Measurements from ENCODE around the gene FAM83G.
A peak's percentile ranks its signal among the peaks of the same experiment; 100 is the strongest.
"Not testable (repeated sequence)": the region's sequence is repeated elsewhere in the genome, so short reads cannot be mapped to it uniquely, and the experiment has no call there.

Gene FAM83G

DNA sequence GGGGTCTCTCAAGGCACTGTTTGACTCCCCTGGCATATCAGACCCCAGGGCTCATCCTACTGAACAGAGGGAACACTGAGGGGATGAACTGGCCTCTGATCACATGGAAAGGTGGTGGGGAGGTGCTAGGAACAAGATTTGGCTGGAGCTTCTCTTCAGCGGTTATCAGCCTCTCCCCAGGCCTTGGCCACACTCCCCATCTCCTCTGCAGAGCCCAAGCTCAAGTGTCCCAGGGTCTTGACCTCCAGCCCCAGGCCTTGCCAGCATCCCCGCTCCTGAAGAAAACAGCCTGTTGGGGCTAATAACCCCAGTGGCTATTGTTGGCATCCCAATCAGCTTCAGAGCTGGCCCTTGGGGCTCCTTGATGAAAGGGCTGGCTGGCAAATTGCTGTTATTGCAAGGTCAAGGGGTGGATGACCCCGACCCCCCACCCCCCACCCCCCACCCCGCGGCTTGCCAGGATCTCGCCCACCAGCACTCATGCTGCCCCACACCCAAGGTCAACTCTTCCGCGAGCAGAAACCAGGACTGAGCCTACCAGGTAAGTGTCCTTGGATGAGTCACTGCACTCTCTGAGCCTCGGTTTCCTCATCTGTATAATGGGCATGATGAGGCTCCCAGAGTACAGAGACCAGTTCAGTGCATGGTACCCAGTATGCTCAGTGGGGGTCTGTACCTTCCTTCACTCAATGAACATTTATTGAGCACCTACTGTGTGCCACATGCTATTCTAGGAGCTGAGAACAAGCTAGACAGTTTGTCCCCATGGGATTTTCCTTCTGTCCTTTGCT is 18.8 kb upstream of the FAM83G start:
- no peak for DNase-seq

DNA sequence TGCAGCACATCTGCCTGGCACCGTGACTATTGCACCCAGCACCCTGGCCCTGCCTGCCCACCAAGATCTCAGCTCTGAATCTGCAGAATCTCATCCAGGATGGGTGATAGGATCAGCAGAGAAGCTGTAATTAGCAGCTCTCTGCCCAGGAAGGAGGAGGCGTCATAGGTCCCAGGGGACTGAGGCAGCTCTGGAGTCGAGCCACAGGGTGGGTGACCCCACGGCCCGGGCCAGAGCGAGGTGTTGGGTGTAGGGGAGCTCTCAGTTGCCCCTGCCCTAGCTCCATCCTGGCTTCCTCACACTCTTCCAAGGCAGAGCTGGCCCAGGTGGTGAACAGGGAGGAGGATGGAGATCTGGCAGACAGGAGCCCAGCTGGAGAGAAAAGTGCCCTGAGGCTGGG is 18.2 kb upstream of the FAM83G start:
- DNase-seq: no peak

DNA sequence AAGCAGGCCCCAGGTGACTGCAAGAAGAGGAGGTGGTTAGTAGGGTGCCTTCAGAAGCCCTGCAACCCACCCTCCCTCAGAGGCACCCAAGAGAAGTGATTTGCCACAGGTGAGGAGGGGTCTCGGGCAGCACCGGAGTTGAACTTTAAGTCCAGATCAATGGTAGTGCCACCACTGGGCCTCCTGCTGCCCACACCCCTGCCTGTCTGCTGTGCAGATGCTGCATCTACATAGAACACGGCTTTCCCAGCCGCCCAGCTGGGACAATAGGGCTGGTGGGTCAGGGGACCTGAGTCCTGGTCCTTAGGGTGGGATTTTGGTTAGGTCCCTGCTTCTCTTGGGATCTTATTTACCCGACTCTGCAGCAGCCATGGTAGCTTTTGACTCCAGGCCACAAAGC is 17.6 kb upstream of the FAM83G start:
- DNase-seq: no peak

DNA sequence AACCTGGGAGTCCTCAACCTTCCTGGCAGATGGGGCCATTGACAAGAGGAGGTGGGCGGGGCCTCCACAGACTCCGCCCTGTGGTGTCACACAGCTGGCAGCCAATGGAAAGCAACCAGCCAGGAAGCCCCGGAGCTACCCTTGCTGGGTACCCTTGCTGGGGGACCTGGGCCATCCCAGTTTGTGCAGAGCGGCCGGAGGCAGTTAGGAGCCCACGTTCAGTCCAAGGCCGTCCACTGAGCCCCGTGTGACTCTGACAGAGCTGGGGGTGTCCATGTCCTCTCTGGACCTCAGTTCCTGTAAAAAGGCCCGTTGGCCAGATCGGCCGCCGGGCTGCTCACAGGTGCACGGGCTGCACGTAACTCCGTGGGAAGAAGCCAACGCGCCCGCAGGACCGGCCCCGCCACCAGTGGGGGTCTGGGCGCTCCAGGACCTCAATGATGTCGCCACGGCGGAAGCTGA is 17.1 kb upstream of the FAM83G start:
- peak; percentile 36 for DNase-seq

DNA sequence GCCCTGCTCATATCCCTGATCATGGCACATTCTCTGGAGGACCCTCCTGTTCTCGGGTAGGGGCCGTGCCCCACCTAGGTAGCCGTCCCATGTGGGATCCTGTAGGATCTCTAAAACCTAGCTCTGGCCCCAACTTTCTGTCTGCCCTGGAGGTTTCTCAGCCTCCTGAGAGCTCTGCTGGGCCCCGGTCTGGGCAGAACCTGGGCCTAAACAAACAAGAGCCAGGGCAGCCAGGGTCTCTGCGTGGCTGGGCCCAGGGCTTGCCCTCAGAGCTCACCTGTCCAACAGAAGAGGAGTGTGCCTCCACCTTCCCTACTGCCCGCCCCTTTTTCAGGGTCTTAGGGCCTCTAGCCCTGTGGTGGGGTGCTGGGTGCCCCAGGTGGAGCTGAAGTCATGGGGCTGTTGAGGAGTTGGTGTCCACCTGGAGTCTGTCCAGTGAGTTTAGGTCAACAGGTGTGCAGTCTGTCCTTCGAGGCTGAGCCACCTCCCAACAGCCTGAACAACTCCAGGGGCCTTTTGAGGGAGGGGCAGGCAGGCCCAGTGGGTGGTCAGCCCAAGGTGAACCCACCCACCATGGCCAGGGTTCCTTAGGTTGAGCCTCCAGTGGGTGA is 16.6 kb upstream of the FAM83G start:
- DNase-seq: not testable (repeated sequence)

DNA sequence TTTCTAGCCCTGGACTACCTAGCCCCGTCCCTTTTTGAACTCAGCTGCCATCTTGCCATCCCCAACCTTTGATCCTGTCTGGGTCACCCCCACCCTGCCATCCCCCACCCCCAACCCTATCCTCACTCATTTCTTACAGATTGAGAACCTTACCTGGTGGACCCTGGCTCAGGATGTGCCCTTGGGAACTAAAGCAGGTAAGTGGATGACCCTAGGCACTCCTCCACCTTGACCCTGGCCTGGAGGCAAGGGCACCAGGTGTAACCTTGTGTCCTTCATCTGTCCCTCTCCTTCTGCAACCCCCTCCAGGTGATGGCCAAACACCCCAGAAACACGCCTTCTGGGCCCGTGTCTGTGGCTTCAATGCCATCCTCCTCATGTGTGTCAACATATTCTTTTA is 15.5 kb upstream of the FAM83G start:
- no peak for DNase-seq

DNA sequence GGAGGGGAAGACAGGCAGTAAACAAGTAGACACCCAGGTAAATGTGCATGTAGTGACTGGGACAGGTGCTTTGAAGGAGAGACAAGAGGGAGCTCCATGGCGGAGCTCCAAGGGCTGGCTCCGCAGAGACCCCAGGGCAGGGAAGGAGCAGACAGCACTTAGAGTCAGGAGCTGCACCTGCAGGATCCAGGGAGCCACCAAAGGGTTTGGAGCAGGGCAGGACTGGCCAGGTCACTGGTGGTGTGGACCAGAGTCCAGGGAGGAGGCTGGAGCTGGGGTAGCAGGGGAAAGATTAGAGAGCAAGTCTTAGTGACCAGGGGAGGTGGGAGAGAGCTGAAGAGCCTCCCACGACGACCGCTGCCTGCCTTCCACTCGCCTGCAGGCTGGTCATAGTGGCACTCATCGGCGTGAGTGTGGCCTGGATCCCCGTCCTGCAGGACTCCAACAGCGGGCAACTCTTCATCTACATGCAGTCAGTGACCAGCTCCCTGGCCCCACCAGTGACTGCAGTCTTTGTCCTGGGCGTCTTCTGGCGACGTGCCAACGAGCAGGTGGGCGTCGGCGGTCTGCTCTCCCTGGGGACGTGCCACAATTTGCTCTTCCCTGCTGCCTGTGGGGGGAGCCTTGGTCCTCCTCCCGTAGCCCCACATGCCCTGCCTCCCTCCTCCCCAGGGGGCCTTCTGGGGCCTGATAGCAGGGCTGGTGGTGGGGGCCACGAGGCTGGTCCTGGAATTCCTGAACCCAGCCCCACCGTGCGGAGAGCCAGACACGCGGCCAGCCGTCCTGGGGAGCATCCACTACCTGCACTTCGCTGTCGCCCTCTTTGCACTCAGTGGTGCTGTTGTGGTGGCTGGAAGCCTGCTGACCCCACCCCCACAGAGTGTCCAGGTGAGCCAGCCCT is 14.7 kb upstream of the FAM83G start:
- DNase-seq: no peak

DNA sequence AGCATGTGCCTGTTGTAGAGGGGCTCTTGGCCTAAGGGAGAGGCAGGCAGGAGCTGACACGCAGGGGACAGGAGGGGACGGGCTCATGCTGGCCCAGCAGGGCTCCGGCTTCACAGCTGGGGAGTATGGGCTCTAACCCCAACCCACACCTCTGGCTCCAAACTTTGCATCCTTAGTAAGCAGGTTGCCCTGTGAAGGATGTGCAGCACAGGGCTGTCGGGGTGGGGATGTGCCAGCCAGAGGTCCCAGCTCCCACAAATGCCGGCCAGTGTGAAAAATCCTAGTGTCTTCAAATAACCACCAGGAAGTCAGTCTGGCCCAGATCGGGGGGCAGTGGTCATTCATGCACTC is 14.0 kb upstream of the FAM83G start:
- no peak for DNase-seq

DNA sequence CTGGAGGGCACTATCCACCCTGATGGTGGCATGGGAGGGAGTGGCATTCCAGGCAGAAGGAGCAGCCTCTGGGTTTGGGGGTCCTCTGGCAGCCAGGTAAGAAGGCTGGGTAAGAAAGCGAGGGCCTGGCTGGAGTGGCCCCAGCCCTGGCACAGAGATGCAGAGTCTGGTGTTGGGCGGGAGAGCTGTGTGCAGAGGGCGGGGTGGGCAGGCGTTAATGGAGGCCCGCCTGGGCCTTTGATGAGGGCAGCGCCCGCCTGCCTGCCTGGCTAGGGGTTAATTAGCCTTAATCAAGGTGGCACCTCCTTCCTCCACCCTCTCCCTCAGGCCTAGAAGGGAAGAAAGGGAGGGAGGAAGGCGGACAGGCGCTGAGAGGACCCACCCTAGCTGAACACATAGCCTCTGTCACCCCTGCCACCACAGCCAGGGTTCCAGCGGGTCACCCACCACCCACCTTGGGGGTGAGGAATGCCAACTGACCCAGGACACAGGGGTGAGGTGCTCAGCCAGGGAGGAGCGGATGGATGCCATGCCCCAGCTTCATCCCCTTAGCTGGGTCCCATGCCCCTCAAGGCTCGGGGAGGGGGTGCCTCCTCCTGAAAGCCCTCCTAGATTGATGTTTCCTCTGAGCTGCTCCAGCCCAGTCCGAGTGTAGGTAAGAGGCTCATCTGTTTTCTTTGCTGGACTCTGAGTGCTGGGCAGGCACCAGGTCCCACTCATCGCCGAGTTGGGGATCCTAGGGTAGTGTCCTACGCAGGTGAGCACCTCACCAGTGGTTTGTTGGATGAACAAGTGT is 13.4 kb upstream of the FAM83G start:
- DNase-seq: no peak

DNA sequence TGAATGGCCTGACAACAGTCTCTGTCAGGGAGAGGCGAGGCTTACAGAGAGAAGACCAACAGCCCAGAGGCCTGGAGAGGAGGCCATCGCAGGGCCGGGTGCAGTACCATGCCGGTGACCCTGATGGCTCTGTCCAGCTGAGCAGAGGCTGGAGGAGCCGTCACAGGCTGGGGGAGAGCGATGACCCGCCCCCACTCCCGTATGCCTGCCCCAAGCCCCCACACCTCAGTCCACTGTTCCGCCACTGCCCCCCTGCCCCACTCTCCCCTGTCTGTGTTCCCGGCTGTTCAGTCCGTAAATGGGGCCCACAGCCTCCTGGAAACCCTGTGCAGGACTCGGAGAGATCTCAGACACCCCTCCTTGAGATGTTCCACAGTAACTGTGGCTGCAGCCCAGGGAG is 12.8 kb upstream of the FAM83G start:
- no peak for DNase-seq

DNA sequence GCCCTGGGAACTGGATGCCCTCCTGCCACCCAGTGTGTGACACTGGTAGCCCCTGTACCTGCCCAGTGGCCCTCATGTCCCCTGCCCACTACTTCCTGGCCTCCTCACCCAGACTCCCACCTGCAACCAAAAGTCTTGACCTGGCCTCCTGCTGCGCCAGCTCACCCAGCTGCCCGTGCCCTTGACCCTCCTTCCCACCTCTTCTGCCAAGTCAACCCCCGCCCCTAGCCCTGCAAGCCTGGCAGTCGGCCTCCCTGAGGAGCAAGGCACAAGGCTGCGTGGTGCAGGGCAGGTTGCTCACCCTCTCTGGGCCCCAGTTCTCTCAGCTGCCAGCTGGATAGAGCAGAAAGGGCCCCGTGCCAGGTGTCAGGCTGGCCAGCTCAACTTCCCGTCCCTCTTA is 12.3 kb upstream of the FAM83G start:
- no peak for DNase-seq

DNA sequence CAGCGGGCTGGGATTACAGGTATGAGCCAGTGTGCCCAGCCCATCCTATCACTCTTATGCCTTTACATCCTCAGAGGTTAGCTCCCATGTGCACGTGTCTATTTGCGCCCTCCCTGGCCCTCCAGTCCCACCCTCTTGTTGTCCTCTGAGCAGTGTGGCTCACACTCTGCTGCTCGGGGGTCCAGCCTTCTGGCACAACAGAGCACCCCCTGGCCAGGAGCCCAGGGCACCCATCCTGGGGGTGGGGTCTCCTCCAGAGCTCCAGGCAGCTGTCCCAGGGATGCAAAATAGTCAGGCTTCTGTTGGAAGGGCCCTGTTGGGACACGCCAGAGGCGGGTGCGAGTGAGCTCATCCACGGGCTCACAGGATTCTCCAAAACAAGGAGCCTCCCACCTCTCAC is 11.7 kb upstream of the FAM83G start:
- DNase-seq: no peak

DNA sequence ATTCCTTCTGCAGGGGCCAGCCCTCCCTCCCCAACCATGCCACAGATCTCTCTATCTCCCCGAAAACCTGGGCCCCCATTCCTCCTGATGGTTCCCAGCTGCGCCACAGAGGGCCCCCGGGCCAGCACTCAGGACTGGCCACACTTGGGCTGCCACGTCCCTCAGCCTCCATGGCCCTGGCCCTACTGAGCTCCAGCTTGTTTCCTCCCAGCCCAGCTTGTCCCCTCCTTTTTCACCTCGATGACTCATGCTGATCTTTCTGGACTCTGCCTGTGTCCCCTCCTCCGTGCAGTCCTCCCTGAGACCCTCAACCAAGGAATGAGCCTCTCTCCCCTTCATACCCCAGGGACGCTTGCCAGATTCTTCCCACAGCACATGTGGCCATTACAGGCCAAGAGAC is 10.9 kb upstream of the FAM83G start:
- no peak for DNase-seq

DNA sequence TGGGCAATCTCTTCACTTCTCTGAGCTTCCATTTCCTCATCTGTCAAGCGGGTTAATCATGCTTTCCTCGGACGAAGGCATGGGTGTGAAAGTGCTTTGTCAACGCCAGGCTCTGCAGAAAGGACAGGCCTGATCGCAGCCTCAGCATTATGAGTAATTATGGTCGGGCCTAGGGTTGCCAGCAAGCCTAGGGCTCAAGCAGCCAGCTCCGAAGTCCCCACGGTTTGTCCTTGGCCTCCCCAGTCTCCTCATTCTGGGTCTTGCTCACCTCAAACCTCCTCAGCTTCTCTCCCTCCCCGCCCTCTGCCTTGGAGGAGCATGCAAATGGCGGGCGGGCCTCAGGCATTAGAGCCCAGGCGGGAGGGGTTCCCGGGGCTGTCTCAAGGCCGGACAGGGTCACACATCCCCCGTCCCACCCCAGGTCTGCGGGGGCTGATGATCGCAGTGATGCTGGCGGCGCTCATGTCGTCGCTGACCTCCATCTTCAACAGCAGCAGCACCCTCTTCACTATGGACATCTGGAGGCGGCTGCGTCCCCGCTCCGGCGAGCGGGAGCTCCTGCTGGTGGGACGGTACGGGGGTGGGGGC is 10.2 kb upstream of the FAM83G start:
- no peak for DNase-seq

DNA sequence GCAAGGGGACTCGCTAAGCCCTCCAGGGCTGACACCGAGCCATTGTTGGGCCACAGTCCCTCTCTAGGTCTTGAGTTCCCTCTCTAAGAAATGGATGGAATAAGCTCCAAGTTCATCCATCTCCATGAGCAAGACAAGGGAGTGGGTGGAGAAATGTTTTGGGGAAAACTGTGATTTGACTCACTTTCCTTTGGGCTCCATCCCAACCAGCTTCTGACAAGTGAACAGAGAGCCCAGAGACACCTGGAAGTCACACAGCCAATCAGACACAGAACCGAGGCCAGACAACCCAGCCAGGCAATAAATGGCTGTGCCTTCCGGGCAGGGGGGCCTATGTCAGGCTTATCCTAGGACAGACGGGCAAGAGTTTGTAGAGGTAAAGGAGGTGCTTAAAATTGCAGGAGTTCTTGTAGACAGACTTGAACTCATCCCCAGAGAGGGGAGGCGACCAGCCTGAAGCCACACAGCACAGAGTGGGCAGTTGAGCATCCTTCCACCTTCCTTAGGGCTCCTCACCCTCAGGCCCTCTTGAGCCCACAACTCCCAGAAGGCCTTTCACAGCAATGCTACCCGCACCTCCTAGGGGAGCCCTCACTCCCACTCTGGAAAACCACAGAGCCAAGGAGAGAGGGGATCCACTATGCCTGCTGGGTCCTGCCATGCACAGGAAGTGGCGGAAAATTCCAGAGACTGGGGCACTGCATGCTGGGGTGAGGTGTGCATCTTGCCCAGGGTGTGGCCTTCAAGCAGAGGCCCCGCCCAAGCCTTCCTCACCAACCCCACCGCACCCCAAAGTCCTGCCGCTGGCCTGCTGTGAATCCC is 9.5 kb upstream of the FAM83G start:
- DNase-seq: no peak

DNA sequence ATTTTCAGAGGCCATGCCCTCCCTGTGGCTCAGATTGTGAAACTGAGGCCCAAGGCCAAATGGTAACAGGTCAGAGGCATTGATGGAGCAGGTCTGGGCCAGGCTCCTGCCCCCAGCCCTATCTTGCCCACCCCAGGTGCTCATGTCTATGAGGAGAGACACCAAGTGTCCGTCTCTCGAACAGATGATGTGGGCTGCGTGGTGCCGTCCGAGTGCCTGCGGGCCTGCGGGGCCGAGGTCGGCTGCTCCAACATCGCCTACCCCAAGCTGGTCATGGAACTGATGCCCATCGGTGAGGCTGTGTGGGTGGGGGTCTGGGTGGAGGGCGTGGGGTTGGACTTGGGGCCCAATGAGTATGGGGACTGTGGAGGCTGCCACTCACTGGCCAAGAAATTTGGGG is 8.7 kb upstream of the FAM83G start:
- no peak for DNase-seq

DNA sequence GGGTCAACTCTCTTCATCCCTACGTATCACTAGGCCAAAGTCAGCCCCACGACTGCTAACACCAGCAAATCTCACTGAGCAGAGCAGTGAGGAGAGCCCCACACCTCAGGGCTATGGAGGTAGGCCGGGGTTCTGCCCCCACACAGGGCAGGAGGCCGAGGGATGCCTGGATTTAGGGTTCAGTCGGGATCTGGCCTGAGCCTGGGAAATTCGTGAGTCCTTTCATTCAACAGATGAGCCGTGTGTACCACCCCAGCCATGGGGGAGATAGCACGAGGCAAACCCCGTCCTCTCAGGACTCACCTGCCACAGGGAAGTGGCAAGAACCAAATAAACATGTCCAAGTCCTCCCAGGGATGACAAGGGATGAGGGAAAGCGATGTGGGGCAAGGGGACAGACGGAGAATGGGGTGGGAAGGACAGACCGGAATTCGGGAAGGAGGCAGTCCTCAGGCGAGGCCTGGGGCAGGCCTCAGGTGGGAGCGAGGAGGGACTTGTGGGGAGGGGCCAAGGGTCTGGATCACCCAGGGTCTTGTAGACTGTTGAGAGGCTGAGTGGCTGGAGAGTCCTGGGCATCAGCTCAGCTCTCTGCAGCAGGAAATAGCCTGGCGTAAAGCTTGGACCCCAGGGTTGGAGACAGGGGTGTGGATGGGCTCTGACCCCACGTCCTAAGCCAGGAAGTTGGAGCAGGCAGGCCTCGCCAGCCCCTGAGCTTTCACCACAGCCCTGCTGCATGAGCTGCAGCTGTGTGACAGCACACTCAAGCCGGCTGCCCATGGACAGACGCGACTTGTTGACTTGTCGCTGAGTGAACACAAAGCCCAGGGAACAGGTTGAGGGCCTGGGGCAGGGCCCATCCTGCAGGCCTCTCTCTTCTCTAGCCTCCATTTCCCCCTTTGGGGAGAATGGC is 7.9 kb upstream of the FAM83G start:
- DNase-seq: no peak

DNA sequence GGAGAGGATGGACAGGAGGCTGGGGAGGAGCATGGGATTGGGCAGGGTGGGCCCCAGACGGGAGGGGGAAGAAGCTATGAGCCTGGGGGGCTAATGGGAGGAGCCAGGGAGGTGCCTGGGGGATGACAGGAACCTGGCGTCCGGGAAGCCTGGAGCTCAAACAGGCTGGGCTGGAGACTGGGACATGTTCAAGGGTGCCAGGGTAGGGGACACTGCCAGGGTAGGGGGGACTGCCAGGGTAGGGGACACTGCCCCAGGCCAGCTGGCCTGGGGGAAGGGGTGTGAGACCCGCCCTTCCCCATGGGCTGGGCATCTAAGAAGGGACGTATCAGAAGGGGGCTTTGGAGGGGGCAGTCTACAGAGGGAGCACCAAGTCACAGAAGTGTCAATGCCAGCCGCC is 7.0 kb upstream of the FAM83G start:
- no peak for DNase-seq

DNA sequence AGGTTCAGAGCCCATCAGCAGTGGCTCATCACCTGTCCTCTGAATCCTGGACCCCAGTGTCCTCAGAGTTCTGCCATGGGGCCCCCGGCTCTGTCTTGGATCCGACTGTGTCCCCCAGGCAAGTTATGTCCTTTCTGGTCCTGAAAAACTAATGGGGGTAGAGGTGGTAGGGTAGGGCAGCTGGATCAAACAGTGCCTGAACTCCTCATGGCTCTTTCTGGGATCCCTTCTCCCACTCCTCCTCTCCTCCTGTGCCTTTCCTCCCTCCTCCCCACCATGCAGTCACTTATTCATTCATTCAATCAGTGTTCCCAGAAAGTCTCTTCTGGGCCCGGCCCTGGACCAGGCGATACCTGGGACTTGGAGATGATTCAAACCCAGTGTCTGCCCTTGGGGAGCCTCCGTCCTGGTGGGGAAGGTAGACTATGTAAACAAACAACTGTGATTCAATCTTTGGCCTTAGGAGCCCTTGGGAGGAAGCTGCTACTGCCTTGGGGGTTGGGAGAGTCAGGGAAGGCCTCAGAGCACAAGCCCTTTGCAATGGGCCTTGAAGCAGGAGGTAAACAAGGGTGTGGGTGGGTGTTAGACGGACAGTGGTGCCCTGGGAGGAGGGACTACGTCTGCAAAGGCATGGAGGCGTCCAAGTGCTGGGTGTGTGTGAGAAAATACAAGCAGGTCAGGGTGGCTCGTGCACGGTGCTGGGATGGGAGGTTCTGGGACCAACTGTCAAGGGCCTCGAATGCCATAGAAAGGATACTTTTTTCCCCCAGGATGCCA is 6.4 kb upstream of the FAM83G start:
- DNase-seq: no peak

DNA sequence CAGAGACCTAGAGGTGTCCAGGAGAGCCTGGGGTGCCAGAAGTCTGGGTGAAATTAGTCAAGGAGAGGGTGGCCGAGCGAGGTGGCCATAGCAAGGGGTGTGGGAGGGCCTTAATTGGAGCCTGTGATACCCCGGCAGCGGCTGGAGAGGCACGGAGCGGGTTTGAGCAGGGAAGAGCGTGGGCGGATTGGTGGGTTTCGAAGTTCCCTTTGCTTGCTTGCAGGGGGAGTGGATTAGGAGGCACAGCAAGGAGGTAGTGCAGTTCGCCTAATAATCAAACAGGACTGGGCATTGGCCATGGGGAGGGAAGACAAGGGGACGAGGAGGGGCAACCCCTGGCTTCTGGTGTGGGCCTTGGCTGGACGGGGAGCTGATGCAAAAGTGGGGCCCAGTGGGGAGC is 5.4 kb upstream of the FAM83G start:
- no peak for DNase-seq
